NOMO-1 (cell line): ENCODE data around the gene HIVEP3.
A peak's percentile ranks its signal among the peaks of the same experiment; 100 is the strongest.

Experiments
- DNase-seq, 2 experiments: peaks; one replicate each; lab custom pipeline; 2025; ENCODE audit not compliant: unreplicated experiment in 2 of 2; lab: John Stamatoyannopoulos, UW

The HIVEP3 gene

GRCh38 chr1:41719590-41719989 is 199.1 kb downstream of the HIVEP3 start:
- DNase-seq, result no peak

GRCh38 chr1:41719128-41719527 is 199.6 kb downstream of the HIVEP3 start:
- DNase-seq, result no peak

- no peak for DNase-seq
Measured at GRCh38 chr1:41718497-41718896, 200.2 kb downstream of the HIVEP3 start.

GRCh38 chr1:41716188-41717130 is 202.3 kb downstream of the HIVEP3 start:
- no peak for DNase-seq

GRCh38 chr1:41715441-41716095 is 203.2 kb downstream of the HIVEP3 start:
- DNase-seq, result peak; percentile 38 to 46

- DNase-seq, result no peak
Measured at GRCh38 chr1:41714638-41715389, 203.9 kb downstream of the HIVEP3 start.

- DNase-seq, result no peak
Measured at GRCh38 chr1:41713557-41714327, 205.0 kb downstream of the HIVEP3 start.

GRCh38 chr1:41713141-41713540 is 205.6 kb downstream of the HIVEP3 start:
- DNase-seq, result no peak

- no peak for DNase-seq
Measured at GRCh38 chr1:41712695-41713094, 206.0 kb downstream of the HIVEP3 start.

GRCh38 chr1:41712081-41712480 is 206.6 kb downstream of the HIVEP3 start:
- no peak for DNase-seq

- DNase-seq, result no peak
Measured at GRCh38 chr1:41711581-41711980, 207.1 kb downstream of the HIVEP3 start.

- DNase-seq, result no peak
Measured at GRCh38 chr1:41710980-41711379, 207.7 kb downstream of the HIVEP3 start.

GRCh38 chr1:41709873-41710272 is 208.8 kb downstream of the HIVEP3 start:
- no peak for DNase-seq

GRCh38 chr1:41709331-41709730 is 209.4 kb downstream of the HIVEP3 start:
- DNase-seq, result no peak

- peak in 1 of 2 experiments; percentile 28 for DNase-seq
Measured at GRCh38 chr1:41708332-41708731, 210.4 kb downstream of the HIVEP3 start.

GRCh38 chr1:41707793-41708192 is 210.9 kb downstream of the HIVEP3 start:
- DNase-seq, result no peak

GRCh38 chr1:41705798-41706197 is 212.9 kb downstream of the HIVEP3 start:
- DNase-seq, result no peak

- DNase-seq, result no peak
Measured at GRCh38 chr1:41704196-41704595, 214.5 kb downstream of the HIVEP3 start.

GRCh38 chr1:41702771-41703170 is 216.0 kb downstream of the HIVEP3 start:
- DNase-seq, result no peak

- DNase-seq, result no peak
Measured at GRCh38 chr1:41700986-41701535, 217.7 kb downstream of the HIVEP3 start.
